ENCODE data around the gene TM4SF4.

TM4SF4 gene

GRCh38 chr3:149548669-149549065 is 74.2 kb downstream of the TM4SF4 start:
- DNase-seq (ENCODE audit: low spot score), result no peak

GRCh38 chr3:149551500-149551899 is 77.0 kb downstream of the TM4SF4 start:
- DNase-seq (ENCODE audit: low spot score), result no peak

- no peak for DNase-seq (ENCODE audit: low spot score)
Measured at GRCh38 chr3:149552700-149553099, 78.2 kb downstream of the TM4SF4 start.

Measured in left forelimb (tissue), 1 donor.